ENCODE data around the gene CHAT. TPM values are rescaled to one million over a fixed set of nuclear protein-coding genes. Genes with fewer than 3 reads are reported as not detected.
A peak's percentile ranks its signal among the peaks of the same experiment; 100 is the strongest.
"Not testable (repeated sequence)": the region's sequence is repeated elsewhere in the genome, so short reads cannot be mapped to it uniquely, and the experiment has no call there.

The CHAT gene
- polyA plus RNA-seq, 4 donors: 0.15 to 0.85 (median 0.81) TPM; not detected in 1

- WGBS, 3 donors: 56 to 73% (median 73%) methylated on average over 4 to 5 of the region's 5 CpGs
- Histone ChIP-seq H3K4me1 (ENCODE audit: control insufficient read depth in 3 of 3, insufficient read depth in 2 of 3, low read depth in 1 of 3, low read length in 2 of 3) (peaks cover 0 to 10% (median 0%) of the 10 kb centered on the region in 3 donors), H3K27me3 (ENCODE audit: control insufficient read depth in 3 of 3, insufficient read depth in 3 of 3, low read length in 3 of 3) (peaks cover 0 to 16% (median 9%) of the 10 kb centered on the region in 3 donors)
- not testable (repeated sequence) for H3K4me3 ChIP-seq (ENCODE audit: low read depth in 1 of 3, low read length in 3 of 3); FAIRE-seq; H3K27ac ChIP-seq (ENCODE audit: low read depth in 1 of 3, low read length in 2 of 3); DNase-seq; H3K9me3 ChIP-seq (ENCODE audit: control insufficient read depth in 2 of 2, insufficient read depth in 1 of 2, low read depth in 1 of 2, low read length in 1 of 2); H3K36me3 ChIP-seq (ENCODE audit: control insufficient read depth in 3 of 3, insufficient read depth in 2 of 3, low read depth in 1 of 3, low read length in 3 of 3)
Observed at GRCh38 chr10:49682449-49682848, 68.6 kb downstream of the CHAT start.

- H3K4me1 ChIP-seq (ENCODE audit: control insufficient read depth in 3 of 3, insufficient read depth in 2 of 3, low read depth in 1 of 3, low read length in 2 of 3): peaks cover 0 to 15% (median 0%) of the 10 kb centered on the region in 3 donors
- no peaks in the 10 kb centered on the region for H3K36me3 ChIP-seq (ENCODE audit: control insufficient read depth in 3 of 3, insufficient read depth in 2 of 3, low read depth in 1 of 3, low read length in 3 of 3)
- DNase-seq: no peak
- no peak for FAIRE-seq
- 92 to 98% (median 94%) methylated on average over 2 of the region's 2 CpGs for WGBS, 3 donors
- no peak overlapping the region for H3K4me3 ChIP-seq (ENCODE audit: low read depth in 1 of 3, low read length in 3 of 3)
- H3K27ac ChIP-seq (ENCODE audit: low read depth in 1 of 3, low read length in 2 of 3): no peak overlapping the region
- peaks cover 0 to 16% (median 9%) of the 10 kb centered on the region in 3 donors for H3K27me3 ChIP-seq (ENCODE audit: control insufficient read depth in 3 of 3, insufficient read depth in 3 of 3, low read length in 3 of 3)
- H3K9me3 ChIP-seq (ENCODE audit: control insufficient read depth in 2 of 2, insufficient read depth in 1 of 2, low read depth in 1 of 2, low read length in 1 of 2): peaks cover 0 to 7% of the 10 kb centered on the region in 2 donors
Observed at GRCh38 chr10:49682879-49683278, 69.0 kb downstream of the CHAT start.

- H3K27me3 ChIP-seq (ENCODE audit: control insufficient read depth in 3 of 3, insufficient read depth in 3 of 3, low read length in 3 of 3): peaks cover 0 to 22% (median 12%) of the 10 kb centered on the region in 3 donors
- H3K27ac ChIP-seq (ENCODE audit: low read depth in 1 of 3, low read length in 2 of 3): no peak overlapping the region
- peaks cover 0 to 12% (median 0%) of the 10 kb centered on the region in 3 donors for H3K4me1 ChIP-seq (ENCODE audit: control insufficient read depth in 3 of 3, insufficient read depth in 2 of 3, low read depth in 1 of 3, low read length in 2 of 3)
- FAIRE-seq (no peak), DNase-seq (no peak)
- H3K4me3 ChIP-seq (ENCODE audit: low read depth in 1 of 3, low read length in 3 of 3): no peak overlapping the region
- H3K9me3 ChIP-seq (ENCODE audit: control insufficient read depth in 2 of 2, insufficient read depth in 1 of 2, low read depth in 1 of 2, low read length in 1 of 2): peaks cover 0 to 4% of the 10 kb centered on the region in 2 donors
- WGBS, 3 donors: 63 to 76% (median 68%) methylated on average over 4 of the region's 4 CpGs
- H3K36me3 ChIP-seq (ENCODE audit: control insufficient read depth in 3 of 3, insufficient read depth in 2 of 3, low read depth in 1 of 3, low read length in 3 of 3): no peaks in the 10 kb centered on the region
Observed at GRCh38 chr10:49686651-49687050, 72.8 kb downstream of the CHAT start.

- DNase-seq (peak in 1 of 2 donors; percentile 77), FAIRE-seq (no peak)
- Histone ChIP-seq H3K4me3 (ENCODE audit: low read depth in 1 of 3, low read length in 3 of 3) (no peak overlapping the region), H3K27me3 (ENCODE audit: control insufficient read depth in 3 of 3, insufficient read depth in 3 of 3, low read length in 3 of 3) (peaks cover 0 to 27% (median 17%) of the 10 kb centered on the region in 3 donors), H3K4me1 (ENCODE audit: control insufficient read depth in 3 of 3, insufficient read depth in 2 of 3, low read depth in 1 of 3, low read length in 2 of 3) (peaks cover 0 to 12% (median 0%) of the 10 kb centered on the region in 3 donors), H3K9me3 (ENCODE audit: control insufficient read depth in 2 of 2, insufficient read depth in 1 of 2, low read depth in 1 of 2, low read length in 1 of 2) (peaks cover 0 to 5% of the 10 kb centered on the region in 2 donors), H3K27ac (ENCODE audit: low read depth in 1 of 3, low read length in 2 of 3) (peak overlapping the region in 1 of 3 donors; percentile 27), H3K36me3 (ENCODE audit: control insufficient read depth in 3 of 3, insufficient read depth in 2 of 3, low read depth in 1 of 3, low read length in 3 of 3) (no peaks in the 10 kb centered on the region)
- WGBS, 3 donors: 20 to 42% (median 30%) methylated on average over 8 of the region's 8 CpGs
Observed at GRCh38 chr10:49688261-49688846, 74.5 kb downstream of the CHAT start.

- Histone ChIP-seq H3K36me3 (ENCODE audit: control insufficient read depth in 3 of 3, insufficient read depth in 2 of 3, low read depth in 1 of 3, low read length in 3 of 3) (no peaks in the 10 kb centered on the region), H3K4me3 (ENCODE audit: low read depth in 1 of 3, low read length in 3 of 3) (no peak overlapping the region), H3K27ac (ENCODE audit: low read depth in 1 of 3, low read length in 2 of 3) (no peak overlapping the region), H3K4me1 (ENCODE audit: control insufficient read depth in 3 of 3, insufficient read depth in 2 of 3, low read depth in 1 of 3, low read length in 2 of 3) (peaks cover 0 to 12% (median 0%) of the 10 kb centered on the region in 3 donors), H3K27me3 (ENCODE audit: control insufficient read depth in 3 of 3, insufficient read depth in 3 of 3, low read length in 3 of 3) (peaks cover 0 to 29% (median 19%) of the 10 kb centered on the region in 3 donors), H3K9me3 (ENCODE audit: control insufficient read depth in 2 of 2, insufficient read depth in 1 of 2, low read depth in 1 of 2, low read length in 1 of 2) (peaks cover 0 to 7% of the 10 kb centered on the region in 2 donors)
- FAIRE-seq (no peak), DNase-seq (no peak)
- WGBS, 3 donors: 39 to 65% (median 51%) methylated on average over 7 of the region's 7 CpGs
Observed at GRCh38 chr10:49688920-49689319, 75.1 kb downstream of the CHAT start.

- WGBS, 3 donors: 31 to 67% (median 53%) methylated on average over 12 of the region's 12 CpGs
- no peak for DNase-seq
- Histone ChIP-seq H3K27me3 (ENCODE audit: control insufficient read depth in 3 of 3, insufficient read depth in 3 of 3, low read length in 3 of 3) (peaks cover 0 to 28% (median 19%) of the 10 kb centered on the region in 3 donors), H3K4me1 (ENCODE audit: control insufficient read depth in 3 of 3, insufficient read depth in 2 of 3, low read depth in 1 of 3, low read length in 2 of 3) (peaks cover 0 to 12% (median 0%) of the 10 kb centered on the region in 3 donors), H3K9me3 (ENCODE audit: control insufficient read depth in 2 of 2, insufficient read depth in 1 of 2, low read depth in 1 of 2, low read length in 1 of 2) (peaks cover 0 to 7% of the 10 kb centered on the region in 2 donors), H3K27ac (ENCODE audit: low read depth in 1 of 3, low read length in 2 of 3) (no peak overlapping the region), H3K4me3 (ENCODE audit: low read depth in 1 of 3, low read length in 3 of 3) (no peak overlapping the region), H3K36me3 (ENCODE audit: control insufficient read depth in 3 of 3, insufficient read depth in 2 of 3, low read depth in 1 of 3, low read length in 3 of 3) (no peaks in the 10 kb centered on the region)
- no peak for FAIRE-seq
Observed at GRCh38 chr10:49689882-49690510, 76.2 kb downstream of the CHAT start.

- peaks cover 0 to 12% (median 0%) of the 10 kb centered on the region in 3 donors for H3K4me1 ChIP-seq (ENCODE audit: control insufficient read depth in 3 of 3, insufficient read depth in 2 of 3, low read depth in 1 of 3, low read length in 2 of 3)
- no peak overlapping the region for H3K27ac ChIP-seq (ENCODE audit: low read depth in 1 of 3, low read length in 2 of 3)
- H3K9me3 ChIP-seq (ENCODE audit: control insufficient read depth in 2 of 2, insufficient read depth in 1 of 2, low read depth in 1 of 2, low read length in 1 of 2): peaks cover 0 to 7% of the 10 kb centered on the region in 2 donors
- H3K36me3 ChIP-seq (ENCODE audit: control insufficient read depth in 3 of 3, insufficient read depth in 2 of 3, low read depth in 1 of 3, low read length in 3 of 3): no peaks in the 10 kb centered on the region
- WGBS, 3 donors: 26 to 62% (median 35%) methylated on average over 12 of the region's 12 CpGs
- no peak overlapping the region for H3K4me3 ChIP-seq (ENCODE audit: low read depth in 1 of 3, low read length in 3 of 3)
- H3K27me3 ChIP-seq (ENCODE audit: control insufficient read depth in 3 of 3, insufficient read depth in 3 of 3, low read length in 3 of 3): peaks cover 0 to 28% (median 19%) of the 10 kb centered on the region in 3 donors
- DNase-seq (no peak), FAIRE-seq (no peak)
Observed at GRCh38 chr10:49690698-49691356, 77.0 kb downstream of the CHAT start.

- peaks cover 0 to 28% (median 19%) of the 10 kb centered on the region in 3 donors for H3K27me3 ChIP-seq (ENCODE audit: control insufficient read depth in 3 of 3, insufficient read depth in 3 of 3, low read length in 3 of 3)
- H3K27ac ChIP-seq (ENCODE audit: low read depth in 1 of 3, low read length in 2 of 3): no peak overlapping the region
- no peak for DNase-seq
- H3K9me3 ChIP-seq (ENCODE audit: control insufficient read depth in 2 of 2, insufficient read depth in 1 of 2, low read depth in 1 of 2, low read length in 1 of 2): peaks cover 0 to 6% of the 10 kb centered on the region in 2 donors
- 46 to 70% (median 68%) methylated on average over 9 of the region's 9 CpGs for WGBS, 3 donors
- peaks cover 0 to 12% (median 0%) of the 10 kb centered on the region in 3 donors for H3K4me1 ChIP-seq (ENCODE audit: control insufficient read depth in 3 of 3, insufficient read depth in 2 of 3, low read depth in 1 of 3, low read length in 2 of 3)
- H3K36me3 ChIP-seq (ENCODE audit: control insufficient read depth in 3 of 3, insufficient read depth in 2 of 3, low read depth in 1 of 3, low read length in 3 of 3): no peaks in the 10 kb centered on the region
- no peak for FAIRE-seq
- no peak overlapping the region for H3K4me3 ChIP-seq (ENCODE audit: low read depth in 1 of 3, low read length in 3 of 3)
Observed at GRCh38 chr10:49691588-49691987, 77.8 kb downstream of the CHAT start.
